GM18507 (cell line): Measurements from ENCODE around the gene UNC119B.
"Not testable (repeated sequence)": the region's sequence is repeated elsewhere in the genome, so short reads cannot be mapped to it uniquely, and the experiment has no call there.

Experiments
- DNase-seq: peaks from one replicate; pipeline ENCODE4 v3.0.0; 2011; ENCODE audit warnings: low read depth; ENCODE audit not compliant: insufficient read length; ENCODE audit errors: extremely low spot score
- FAIRE-seq: peaks from 2 replicates; lab custom pipeline; 2011; peaks lifted over from hg19 to GRCh38; lab: Jason Lieb, UNC

Gene UNC119B

GRCh38 chr12:120711411-120711810, 1.2 kb downstream of the UNC119B start:
- DNase-seq (no peak), FAIRE-seq (no peak)

GRCh38 chr12:120712610-120713009, 2.4 kb downstream of the UNC119B start:
- no peak for FAIRE-seq
- DNase-seq: no peak

GRCh38 chr12:120713861-120714482, 3.7 kb downstream of the UNC119B start:
- DNase-seq (peak; percentile 51), FAIRE-seq (peak; percentile 79)

- DNase-seq: no peak
- no peak for FAIRE-seq
Observed at GRCh38 chr12:120718055-120718454, 7.8 kb downstream of the UNC119B start.

GRCh38 chr12:120719072-120719471, 8.8 kb downstream of the UNC119B start:
- peak; percentile 93 for FAIRE-seq

GRCh38 chr12:120719496-120720233, 9.4 kb downstream of the UNC119B start:
- no peak for DNase-seq
- no peak for FAIRE-seq

More at GRCh38 chr12:120719072-120719471, 8.8 kb downstream of the UNC119B start:
- DNase-seq: no peak

GRCh38 chr12:120720234-120720986, 10.2 kb downstream of the UNC119B start:
- FAIRE-seq: no peak
- DNase-seq: no peak

GRCh38 chr12:120720987-120721801, 10.9 kb downstream of the UNC119B start:
- DNase-seq (no peak), FAIRE-seq (no peak)

- DNase-seq (no peak), FAIRE-seq (peak; percentile 38)
Observed at GRCh38 chr12:120721866-120722265, 11.6 kb downstream of the UNC119B start.

GRCh38 chr12:120722784-120723183, 12.5 kb downstream of the UNC119B start:
- no peak for FAIRE-seq

GRCh38 chr12:120724720-120725119, 14.5 kb downstream of the UNC119B start:
- no peak for DNase-seq
- FAIRE-seq: no peak

More at GRCh38 chr12:120722784-120723183, 12.5 kb downstream of the UNC119B start:
- DNase-seq: no peak

- DNase-seq: no peak
- no peak for FAIRE-seq
Observed at GRCh38 chr12:120725151-120725658, 14.9 kb downstream of the UNC119B start.

GRCh38 chr12:120725659-120726509, 15.6 kb downstream of the UNC119B start, which contains the start of gene ACADS:
TSS of gene ACADS (plus strand) at chr12:120725826. CDS start at chr12:120725886, 60 bp downstream.
- peak; percentile 99 for DNase-seq
- peak; percentile 87 for FAIRE-seq

- FAIRE-seq (no peak), DNase-seq (no peak)
Observed at GRCh38 chr12:120726510-120726793, 16.2 kb downstream of the UNC119B start.

GRCh38 chr12:120726961-120727360, 16.7 kb downstream of the UNC119B start:
- DNase-seq (no peak), FAIRE-seq (no peak)

- FAIRE-seq, DNase-seq: not testable (repeated sequence)
Observed at GRCh38 chr12:120732198-120732597, 21.9 kb downstream of the UNC119B start.

- FAIRE-seq (no peak), DNase-seq (no peak)
Observed at GRCh38 chr12:120733574-120733973, 23.3 kb downstream of the UNC119B start.

- FAIRE-seq (no peak), DNase-seq (no peak)
Observed at GRCh38 chr12:120734210-120734609, 24.0 kb downstream of the UNC119B start.

GRCh38 chr12:120735181-120735580, 24.9 kb downstream of the UNC119B start:
- DNase-seq: no peak
- no peak for FAIRE-seq
